Stimulated activated CD8-positive, alpha-beta memory T cell treated with anti-CD3 and anti-CD28 coated beads, Interleukin-2, amount 100 ng/mL, for 1 hour (primary cell): ENCODE results near the gene ZNF440.
"Not testable (repeated sequence)": the region's sequence is repeated elsewhere in the genome, so short reads cannot be mapped to it uniquely, and the experiment has no call there.

Experiments used
- DNase-seq, 2 donors: peaks; one replicate each; pipeline ENCODE4 v3.0.0-alpha.2; 2020; ENCODE audit warnings: low read depth in 2 of 2

ZNF440 gene

DNA sequence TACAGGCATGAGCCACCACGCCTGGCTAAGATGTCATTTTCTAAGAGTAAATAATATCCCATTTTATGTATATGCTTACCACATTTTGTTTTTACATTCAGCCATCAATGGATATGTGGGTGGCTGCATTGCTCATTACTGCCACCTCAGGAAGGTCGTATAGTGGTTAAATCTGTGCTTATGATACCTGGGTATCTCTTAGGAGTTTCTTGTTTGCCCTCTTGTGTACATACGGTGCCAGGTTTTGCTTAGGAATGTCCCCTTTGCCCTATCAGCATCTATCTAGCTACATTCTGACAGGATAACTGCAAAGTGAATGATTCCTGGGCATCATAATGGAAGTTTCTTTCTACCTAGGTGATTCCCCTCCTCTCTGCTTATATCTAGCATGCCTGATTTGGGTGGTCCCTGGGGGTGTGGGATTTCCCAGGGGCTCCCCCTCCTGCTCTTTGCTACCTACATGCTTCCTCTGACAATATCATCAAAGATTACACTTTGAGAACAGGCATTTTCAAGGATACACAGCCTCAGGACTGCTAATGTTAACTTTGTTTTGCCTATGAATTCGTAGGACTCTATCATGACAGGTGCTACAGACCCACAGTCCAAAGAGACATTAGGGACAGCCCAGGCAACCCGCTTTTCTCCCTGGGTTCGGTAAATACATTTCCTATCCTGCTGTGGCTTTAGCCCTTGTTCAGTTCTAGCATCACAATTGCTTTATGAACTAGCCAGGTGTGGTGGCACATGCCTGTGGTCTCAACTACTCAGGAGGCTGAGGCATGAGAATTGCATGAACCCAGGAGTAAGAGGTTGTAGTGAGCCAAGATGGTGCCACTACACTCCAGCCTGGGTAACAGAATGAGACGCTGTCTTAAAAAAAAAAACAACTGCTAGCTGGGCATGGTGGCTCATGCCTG is 15.1 kb downstream of the ZNF440 start:
- DNase-seq: not testable (repeated sequence)

DNA sequence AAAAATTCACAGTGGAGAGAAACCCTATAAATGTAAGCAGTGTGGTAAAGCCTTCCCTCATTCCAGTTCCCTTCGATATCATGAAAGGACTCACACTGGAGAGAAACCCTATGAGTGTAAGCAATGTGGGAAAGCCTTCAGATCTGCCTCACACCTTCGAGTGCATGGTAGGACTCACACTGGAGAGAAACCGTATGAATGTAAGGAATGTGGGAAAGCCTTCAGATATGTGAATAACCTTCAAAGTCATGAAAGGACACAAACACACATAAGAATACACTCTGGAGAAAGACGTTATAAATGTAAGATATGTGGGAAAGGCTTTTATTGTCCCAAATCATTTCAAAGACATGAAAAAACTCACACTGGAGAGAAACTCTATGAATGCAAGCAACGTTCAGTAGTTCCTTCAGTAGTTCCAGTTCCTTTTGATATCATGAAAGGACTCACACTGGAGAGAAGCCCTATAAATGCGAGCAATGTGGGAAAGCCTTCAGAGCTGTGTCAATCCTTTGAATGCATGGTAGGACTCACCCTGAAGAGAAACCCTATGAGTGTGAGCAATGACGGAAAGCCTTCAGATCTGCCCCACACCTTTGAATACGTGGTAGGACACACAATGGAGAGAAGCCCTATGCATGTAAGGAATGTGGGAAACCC is 18.3 kb downstream of the ZNF440 start:
- no peak for DNase-seq

DNA sequence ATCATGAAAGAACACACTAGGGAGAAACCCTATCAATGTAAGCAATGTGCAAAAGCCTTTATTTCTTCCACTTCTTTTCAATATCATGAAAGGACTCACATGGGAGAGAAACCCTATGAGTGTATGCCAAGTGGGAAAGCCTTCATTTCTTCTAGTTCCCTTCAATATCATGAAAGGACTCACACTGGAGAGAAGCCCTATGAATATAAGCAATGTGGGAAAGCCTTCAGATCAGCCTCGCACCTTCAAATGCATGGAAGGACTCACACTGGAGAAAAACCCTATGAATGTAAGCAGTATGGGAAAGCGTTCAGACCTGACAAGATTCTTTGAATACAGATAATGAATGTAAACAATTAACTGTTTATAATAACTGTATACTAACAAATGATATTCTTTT is 19.5 kb downstream of the ZNF440 start:
- no peak for DNase-seq

DNA sequence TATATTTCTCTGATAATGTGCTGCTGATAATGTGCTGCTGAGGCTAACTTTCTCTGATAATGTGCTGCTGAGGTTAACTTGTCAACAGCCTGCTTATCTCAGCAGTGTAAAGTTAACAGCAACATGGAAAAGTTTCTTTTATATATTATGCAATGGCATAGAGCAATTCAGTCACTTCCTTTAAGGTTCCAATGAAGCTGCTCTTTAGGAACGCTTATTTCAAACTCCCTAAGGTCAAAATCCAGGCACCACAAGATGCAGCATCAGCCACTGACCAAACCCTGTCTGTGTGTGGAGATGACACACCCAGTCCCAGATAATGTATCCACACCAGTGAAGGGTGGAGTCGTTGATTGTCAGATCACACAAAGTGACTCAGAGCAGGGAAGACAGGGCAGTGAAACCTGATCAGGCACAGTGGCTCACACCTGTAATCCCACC is 21.6 kb downstream of the ZNF440 start:
- DNase-seq: not testable (repeated sequence)

DNA sequence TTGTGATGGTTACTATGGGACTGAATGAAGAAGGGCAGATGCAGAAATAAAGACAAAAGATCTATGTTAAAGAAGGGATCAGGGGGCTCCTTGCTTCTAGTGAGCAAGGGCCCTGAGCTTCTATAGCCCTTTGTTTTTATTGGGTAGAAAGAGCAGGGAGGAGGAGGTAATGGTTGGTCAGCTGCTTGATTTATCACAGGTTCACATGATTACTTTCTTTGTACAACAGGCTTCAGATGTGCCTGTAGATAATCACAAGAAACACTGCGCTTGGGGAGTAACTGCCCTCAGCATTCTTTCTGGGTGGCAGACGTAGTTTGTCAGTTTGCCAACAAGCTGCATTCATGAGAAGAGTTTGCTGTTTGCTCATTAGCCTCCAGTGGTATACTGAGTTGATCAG is 29.6 kb downstream of the ZNF440 start:
- DNase-seq: no peak

DNA sequence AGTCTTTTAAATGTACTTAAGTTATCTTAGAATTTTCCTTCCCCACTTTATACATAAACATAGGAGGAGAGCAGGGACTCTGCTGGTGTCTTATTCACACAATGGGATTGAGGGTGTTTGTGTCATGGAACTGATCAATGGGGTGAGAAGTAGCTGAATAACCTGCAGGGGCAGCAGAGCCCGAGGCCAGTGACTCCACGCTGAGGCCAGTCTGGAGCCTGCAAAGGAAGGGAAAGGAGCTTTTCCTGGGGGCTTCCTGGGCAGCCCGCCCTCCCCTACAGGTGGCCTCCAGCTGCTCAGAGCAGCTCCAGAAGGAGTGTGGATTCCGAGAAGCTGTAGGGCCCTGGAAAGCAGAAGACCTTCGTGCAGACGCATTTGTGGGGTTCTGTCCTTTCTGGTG is 33.5 kb downstream of the ZNF440 start:
- DNase-seq: not testable (repeated sequence)

DNA sequence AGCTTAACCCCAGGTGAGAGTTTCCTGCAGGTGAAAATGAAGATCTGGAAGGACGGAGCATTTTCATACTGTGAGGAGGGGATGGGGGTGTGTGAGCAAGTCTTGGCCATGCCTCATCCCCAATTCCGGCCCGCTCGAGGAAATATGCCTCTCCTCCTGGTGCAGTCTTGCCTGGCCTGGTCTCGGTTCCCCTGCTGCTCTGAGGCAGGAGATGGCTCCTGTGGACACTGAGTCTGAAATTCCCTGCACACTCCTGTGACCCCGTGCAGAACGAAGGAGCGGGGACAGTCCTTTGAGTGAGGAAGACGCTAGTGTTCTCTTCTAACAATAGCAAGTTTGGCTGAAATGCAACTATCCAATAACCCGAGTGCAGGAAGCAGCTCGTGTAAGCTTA is 34.1 kb downstream of the ZNF440 start:
- DNase-seq: no peak

DNA sequence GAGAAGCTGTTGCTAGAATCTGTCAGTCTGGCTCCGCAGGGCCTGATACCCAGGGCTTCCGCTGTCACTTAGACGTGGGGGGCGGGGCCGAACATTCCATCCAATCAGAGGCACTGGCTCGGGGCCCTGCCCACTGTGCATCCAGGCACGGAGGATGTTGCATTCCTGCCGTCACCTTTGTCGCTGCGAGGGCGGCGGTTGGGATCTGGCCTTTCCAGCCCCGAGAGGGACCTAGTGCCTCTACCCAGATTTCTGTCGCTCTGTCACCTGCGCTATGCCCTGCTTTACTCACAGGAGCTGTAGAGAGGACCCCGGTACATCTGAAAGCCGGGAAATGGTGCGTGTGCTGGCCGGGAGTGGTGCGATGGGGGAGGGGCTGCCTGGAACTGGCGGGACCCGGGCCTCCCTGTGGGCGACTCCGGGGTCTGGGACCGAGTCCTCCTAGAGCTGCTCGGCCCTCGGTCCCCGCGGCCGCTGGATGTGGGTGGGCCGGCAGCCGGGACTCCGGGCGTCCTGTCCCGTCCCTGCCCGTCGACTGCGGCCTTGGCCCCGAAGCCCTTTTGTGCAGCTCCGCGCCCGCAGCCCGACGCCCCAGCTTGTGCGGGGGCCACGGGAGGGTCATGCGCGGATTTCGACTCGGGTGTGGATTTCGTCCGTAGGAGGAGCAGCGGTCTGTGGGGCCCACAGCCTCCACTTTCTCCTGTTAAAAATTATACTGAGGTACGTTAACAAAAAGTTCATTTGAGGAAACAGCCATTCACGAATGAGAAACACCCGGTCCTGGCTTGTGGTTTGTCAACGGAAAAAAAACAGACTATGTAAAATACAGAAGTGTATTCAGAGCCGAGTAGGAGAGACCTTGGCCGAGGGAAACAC is 34.8 kb downstream of the ZNF440 start, which contains the start of gene ZNF439:
Gene ZNF439 (plus strand): TSS at position 133 of the 876 bp plus-strand sequence. CDS start 142 bp downstream, at position 275.
- DNase-seq: peak; percentile 64 to 83

DNA sequence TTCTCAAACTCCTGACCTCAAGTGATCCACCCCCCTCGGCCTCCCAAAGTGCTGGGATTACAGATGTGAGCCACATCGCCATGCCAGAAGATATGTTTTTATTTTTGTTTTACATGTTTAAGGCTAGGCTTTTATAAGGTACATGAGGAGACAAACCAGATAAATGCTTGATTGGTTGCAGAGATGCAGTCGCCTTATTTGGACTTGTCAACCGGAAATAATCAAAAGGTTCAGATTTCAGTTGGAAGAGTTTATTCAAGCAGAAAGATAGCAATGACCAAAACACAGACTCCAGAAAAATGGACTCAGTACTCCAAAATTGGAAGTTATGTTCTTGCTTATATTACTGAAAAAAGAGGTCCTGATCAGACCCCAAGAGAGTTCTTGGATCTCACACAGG is 36.2 kb downstream of the ZNF440 start:
- DNase-seq: not testable (repeated sequence)

DNA sequence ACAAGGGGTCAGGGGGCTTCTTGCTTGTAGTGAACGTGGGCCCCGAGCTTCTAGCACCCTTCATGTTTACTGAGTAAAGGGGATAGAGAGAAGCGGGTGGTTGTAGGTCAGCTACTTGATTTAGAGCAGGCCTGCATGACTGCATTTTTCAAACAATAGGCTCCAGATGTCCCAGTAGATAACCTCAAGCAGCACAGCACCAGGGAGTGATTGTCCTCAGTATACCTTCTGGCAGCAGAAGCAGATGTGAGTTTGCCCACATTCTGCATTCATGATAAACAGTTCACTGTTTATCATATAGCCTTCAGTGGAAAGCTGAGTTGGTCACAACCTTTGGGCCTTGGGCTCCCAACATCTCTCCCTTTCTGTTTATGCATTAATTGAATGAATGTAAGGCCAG is 39.3 kb downstream of the ZNF440 start:
- DNase-seq: no peak

DNA sequence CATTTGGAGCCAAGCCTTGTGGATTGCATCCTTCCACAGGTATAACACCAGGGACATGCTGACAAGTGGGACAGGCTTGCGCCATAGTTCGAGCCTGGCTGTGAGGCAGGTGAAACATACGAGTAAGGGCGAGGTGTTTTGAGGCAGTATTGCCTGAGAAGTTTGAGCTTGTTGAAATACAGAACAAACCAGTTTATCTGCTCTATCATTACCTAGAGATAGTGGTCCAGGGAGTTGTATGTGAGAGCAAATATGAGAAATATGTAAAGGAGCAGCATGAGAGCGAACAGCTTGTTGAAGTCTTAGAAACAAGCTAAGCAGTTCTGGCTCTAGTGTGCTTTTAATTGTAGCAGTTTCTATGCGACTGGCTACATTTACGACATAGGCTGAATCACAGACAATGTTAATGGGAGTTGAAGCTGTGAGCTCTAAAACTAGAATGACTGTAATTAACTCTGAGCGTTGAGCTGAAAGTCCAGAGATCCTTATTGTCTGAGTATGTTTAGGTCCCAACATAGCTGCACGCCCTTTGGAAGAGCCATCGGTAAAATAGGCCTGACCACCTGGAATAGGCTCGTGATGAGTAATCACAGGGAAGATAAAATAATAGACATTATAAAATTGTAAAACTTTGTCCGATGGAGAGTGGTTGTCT is 42.6 kb downstream of the ZNF440 start:
- no peak for DNase-seq

DNA sequence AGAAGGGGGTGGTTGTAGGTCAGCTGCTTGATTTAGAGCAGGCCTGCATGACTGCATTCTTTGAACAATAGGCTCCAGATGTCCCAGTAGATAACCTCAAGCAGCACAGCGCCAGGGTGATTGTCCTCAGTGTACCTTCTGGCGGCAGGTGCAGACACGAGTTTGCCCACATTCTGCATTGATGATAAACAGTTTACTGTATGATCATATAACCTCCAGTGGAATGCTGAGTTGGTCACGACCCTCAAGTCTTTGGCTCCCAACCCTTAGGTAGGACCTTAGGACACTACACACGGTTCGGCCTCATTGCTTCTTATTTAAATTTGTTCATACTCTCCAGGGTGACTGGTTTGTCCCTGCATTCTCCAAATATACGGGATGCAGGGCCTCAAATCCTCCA is 46.6 kb downstream of the ZNF440 start:
- no peak for DNase-seq

DNA sequence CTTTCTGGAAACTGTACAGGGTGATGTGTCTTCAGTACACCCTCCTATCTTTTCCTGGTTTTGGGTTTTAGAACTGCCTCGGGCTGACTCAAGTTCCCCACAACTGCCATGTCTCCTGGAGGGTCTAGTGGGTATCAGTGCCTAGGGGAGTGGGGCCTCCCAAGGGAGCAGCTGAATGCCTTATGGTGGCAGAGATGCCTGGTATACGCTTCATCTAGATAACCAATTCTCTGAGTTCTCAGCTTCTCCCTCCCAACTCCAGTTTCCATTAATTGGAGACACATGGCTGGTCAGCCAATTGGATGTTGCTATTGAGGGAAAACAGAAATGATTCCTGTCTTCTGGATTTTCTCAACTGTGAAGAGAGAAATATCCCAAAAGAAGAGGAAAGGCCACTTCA is 47.2 kb downstream of the ZNF440 start:
- no peak for DNase-seq

DNA sequence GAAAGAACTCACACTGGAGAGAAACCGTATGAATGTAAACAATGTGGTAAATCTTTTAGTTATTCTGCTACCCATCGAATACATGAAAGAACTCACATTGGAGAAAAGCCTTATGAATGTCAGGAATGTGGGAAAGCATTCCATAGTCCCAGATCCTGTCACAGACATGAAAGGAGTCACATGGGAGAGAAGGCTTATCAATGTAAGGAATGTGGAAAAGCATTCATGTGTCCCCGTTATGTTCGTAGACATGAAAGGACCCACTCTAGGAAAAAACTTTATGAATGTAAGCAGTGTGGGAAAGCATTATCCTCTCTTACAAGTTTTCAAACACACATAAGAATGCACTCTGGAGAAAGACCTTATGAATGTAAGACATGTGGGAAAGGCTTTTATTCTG is 53.7 kb downstream of the ZNF440 start:
- not testable (repeated sequence) for DNase-seq

DNA sequence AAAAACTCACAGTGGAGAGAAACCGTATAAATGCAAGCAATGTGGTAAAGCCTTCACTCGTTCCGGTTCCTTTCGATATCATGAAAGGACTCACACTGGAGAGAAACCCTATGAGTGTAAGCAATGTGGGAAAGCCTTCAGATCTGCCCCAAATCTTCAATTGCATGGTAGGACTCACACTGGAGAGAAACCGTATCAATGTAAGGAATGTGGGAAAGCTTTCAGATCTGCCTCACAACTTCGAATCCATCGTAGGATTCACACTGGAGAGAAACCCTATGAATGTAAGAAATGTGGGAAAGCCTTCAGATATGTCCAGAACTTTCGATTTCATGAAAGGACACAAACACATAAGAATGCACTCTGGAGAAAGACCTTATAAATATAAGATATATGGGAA is 54.1 kb downstream of the ZNF440 start:
- DNase-seq: no peak

DNA sequence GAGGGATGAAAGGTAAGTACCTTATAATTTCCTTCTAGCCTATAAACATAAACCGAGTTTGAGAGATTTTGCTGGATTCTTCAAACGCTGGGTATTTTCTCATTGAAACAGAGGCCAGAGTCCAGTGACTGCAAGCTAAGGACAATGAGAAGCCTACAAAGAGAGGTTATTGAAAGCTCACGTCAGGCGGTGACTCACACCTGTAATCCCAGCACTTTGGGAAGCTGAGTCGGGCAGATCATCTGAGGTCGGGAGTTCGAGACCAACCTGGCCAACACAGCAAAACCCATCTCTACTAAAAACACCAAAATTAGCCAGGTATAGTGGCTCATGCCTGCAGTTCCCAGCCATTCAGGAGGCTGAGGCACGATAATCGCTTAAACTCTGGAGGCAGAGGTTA is 58.6 kb downstream of the ZNF440 start:
- DNase-seq: no peak

DNA sequence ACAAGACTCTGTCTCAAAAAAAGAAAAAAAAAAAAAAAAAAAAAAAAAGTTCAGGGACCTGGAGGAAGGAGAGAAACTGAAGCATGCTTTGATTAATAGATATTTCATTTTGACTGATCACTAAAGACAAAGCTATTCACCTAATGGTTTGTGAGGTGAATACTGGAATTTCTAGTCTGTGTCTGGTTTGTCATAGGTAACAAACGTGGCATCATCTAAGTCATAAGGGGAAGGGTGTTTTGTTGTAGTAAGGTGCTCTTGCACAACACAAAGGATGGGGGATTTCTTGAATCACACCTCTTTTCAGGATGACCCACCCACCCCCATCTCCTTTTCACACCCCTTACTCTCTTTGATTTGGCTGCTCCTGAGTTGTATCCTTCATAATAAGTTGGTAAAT is 59.7 kb downstream of the ZNF440 start:
- DNase-seq: no peak

DNA sequence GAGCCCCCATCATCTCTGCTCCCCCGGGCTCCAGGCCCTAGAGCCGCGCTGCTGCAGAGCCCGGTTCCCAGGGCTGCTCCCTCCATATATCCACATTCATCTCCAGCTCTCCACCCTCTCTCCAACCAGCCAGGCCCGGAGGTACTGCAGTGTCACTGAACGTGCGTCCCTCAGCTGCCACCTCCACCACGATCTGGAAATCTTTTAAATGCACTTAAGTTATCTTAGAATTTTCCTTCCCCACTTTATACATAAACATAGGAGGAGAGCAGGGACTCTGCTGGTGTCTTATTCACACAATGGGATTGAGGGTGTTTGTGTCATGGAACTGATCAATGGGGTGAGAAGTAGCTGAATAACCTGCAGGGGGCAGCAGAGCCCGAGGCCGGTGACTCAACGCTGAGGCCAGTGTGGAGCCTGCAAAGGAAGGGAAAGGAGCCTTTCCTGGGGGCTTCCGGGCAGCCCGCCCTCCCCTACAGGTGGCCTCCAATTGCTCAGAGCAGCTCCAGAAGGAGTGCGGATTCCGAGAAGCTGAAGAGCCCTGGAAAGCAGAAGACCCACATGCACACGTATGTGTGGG is 65.7 kb downstream of the ZNF440 start:
- peak in 1 of 2 donors; percentile 5 for DNase-seq

DNA sequence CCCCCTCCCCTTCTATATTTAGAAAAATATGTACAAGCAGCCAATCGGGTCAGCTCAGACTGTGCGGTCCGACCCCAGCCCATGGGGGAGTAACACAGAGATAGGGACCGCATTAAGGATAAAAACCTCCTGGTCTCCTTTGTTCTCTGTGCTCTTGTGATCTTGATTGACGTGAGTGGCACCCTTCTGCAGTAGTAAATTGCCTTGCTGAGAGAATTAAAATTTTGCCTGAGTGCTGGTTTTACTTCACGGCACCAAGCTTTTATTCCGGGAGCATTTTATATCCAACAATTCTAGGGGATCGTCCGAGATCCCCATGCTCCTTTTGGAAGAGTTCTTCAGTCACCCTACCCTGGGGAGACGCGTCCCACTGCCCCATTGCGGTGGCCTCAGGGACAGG is 66.5 kb downstream of the ZNF440 start:
- no peak for DNase-seq

DNA sequence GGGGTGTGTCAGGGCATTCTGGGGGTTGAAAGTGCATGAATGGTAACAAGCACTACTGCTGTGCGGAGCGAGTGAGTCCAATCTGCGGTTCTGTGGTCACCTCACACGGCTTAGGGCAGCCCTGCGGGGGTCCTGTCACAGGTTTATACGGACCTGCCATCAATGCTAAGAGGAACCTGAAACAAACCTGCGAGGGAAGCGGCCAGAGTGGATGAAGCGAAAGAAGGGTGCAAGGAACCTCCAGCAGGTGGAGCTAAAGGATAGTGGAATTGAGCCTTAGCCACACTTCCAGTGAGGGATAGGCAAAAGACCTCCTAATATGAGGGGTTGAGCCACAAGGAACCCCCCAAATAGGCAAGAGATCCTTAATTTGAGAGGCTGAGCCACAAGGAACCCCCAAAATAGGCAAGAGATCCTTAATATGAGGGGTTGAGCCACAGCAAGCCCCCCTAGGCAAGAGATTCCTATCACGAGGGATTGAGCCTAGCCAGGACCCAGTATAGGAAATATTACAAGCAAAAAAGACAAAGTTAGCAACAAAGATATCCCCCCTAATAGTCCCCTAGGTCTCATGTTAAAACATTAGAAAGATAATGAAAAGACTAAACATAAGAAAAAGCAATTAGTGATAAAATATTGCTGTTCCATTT is 67.2 kb downstream of the ZNF440 start:
- DNase-seq: peak; percentile 34 to 39

DNA sequence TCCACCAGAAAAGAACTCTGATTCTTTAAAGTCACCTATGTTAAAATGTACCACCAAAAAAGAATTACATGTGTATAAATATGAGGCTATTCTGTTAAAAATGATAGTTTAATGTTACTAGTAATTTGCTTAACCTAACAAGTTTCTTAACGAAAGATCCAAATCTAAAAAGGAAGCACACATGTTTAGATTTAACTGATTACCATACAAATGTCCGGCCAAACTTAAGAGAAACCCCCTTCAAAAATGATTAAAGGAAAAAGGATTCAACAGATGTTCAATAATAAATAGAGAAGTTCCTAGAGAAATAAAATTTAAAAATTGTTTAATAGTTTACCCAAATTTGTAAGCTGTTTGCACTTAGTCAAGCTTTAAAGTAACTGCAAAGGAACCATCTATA is 68.5 kb downstream of the ZNF440 start:
- no peak for DNase-seq
